D721Med (cell line): ENCODE measurements around the gene AFAP1.

ENCODE experiments used
- DNase-seq: peaks from one replicate; pipeline ENCODE4 v3.0.0; 2011; ENCODE audit warnings: low spot score; ENCODE audit not compliant: insufficient read length
- FAIRE-seq: peaks from 2 replicates; lab custom pipeline; 2011; peaks lifted over from hg19 to GRCh38; lab: Jason Lieb, UNC
- CTCF ChIP-seq: IDR thresholded peaks from 2 replicates; pipeline ENCODE4 v1.5.1; 2012; ENCODE audit warnings: mild to moderate bottlenecking, control low read depth; ENCODE audit not compliant: insufficient read depth; ENCODE audit errors: missing control alignments

AFAP1 gene

GRCh38 chr4:7800410-7800809 lies 139.3 kb downstream of the AFAP1 start:
- no peak for TF ChIP-seq CTCF
- FAIRE-seq (no peak), DNase-seq (no peak)

GRCh38 chr4:7799736-7800135 lies 139.9 kb downstream of the AFAP1 start:
- FAIRE-seq, result no peak
- no peak for TF ChIP-seq CTCF

GRCh38 chr4:7799306-7799705 lies 140.4 kb downstream of the AFAP1 start:
- TF ChIP-seq CTCF, result no peak
- DNase-seq (no peak), FAIRE-seq (no peak)

More at GRCh38 chr4:7799736-7800135, 139.9 kb downstream of the AFAP1 start:
- no peak for DNase-seq

GRCh38 chr4:7798178-7798995 lies 141.3 kb downstream of the AFAP1 start:
- DNase-seq, result no peak
- FAIRE-seq, result no peak
- no peak for TF ChIP-seq CTCF

GRCh38 chr4:7797330-7797729 lies 142.3 kb downstream of the AFAP1 start:
- FAIRE-seq (no peak), DNase-seq (no peak)
- TF ChIP-seq CTCF, result no peak

GRCh38 chr4:7795983-7796382 lies 143.7 kb downstream of the AFAP1 start:
- no peak for TF ChIP-seq CTCF
- FAIRE-seq (no peak), DNase-seq (no peak)

- DNase-seq, result no peak
- TF ChIP-seq CTCF, result no peak
- FAIRE-seq, result no peak
Measured at GRCh38 chr4:7793186-7793585, 146.5 kb downstream of the AFAP1 start.
